GM12878 (cell line): ENCODE measurements around the gene POLK. TPM values are rescaled to one million over a fixed set of nuclear protein-coding genes. Genes with fewer than 3 reads are reported as not detected.
"Not testable (repeated sequence)": the region's sequence is repeated elsewhere in the genome, so short reads cannot be mapped to it uniquely, and the experiment has no call there.

Source experiments
- ATAC-seq: fragments of 200-7000 bp; cut with Tn5 transposase; 3 replicates; pipeline ENCODE4 v1.9.1; 2020; ENCODE audit warnings: mild to moderate bottlenecking, moderate library complexity
- BruUV-seq: library from RNA; stranded (reverse); fragments of 400-500 nt; replicated peaks from 2 replicates; lab custom pipeline; 2021; lab: Mats Ljungman, UMichigan
- CTCF ChIA-PET: fragments of 300-600 bp; sonication (Branson Sonifier 250); formaldehyde crosslinking; extraction: SDS; loops from one replicate; lab custom pipeline; 2021; ENCODE audit warnings: inconsistent platforms; lab: Yijun Ruan, JAX
- POLR2A ChIA-PET: fragments of 350-600 bp; formaldehyde crosslinking; extraction: SDS; loops from one replicate; lab custom pipeline; 2021; ENCODE audit warnings: inconsistent platforms; lab: Charles Lee
- RAD21 ChIA-PET: fragments of 300-600 bp; sonication (Branson Sonifier 250); formaldehyde crosslinking; loops from one replicate; lab custom pipeline; 2023; ENCODE audit warnings: antibody characterized with exemption; ENCODE audit not compliant: unreplicated experiment; lab: Charles Lee
- SMC1A ChIA-PET: fragments of 300-600 bp; sonication (Branson Sonifier 250); formaldehyde crosslinking; loops from one replicate; lab custom pipeline; 2023; ENCODE audit not compliant: unreplicated experiment, uncharacterized antibody; lab: Charles Lee
- DNase-seq: peaks from one replicate; pipeline ENCODE4 v3.0.0-alpha.2; 2011; ENCODE audit warnings: low read depth, low spot score
- FAIRE-seq: peaks from 3 replicates; lab custom pipeline; 2011; peaks lifted over from hg19 to GRCh38; lab: Jason Lieb, UNC
- H2AFZ ChIP-seq: 2 replicates; pipeline ENCODE4 v1.6.0; 2011; ENCODE audit warnings: low read depth, low read length, control low read depth; ENCODE audit not compliant: control insufficient read depth
- H3K27ac ChIP-seq: 2 replicates; pipeline ENCODE4 v1.5.1; 2011; ENCODE audit warnings: control low read depth; ENCODE audit not compliant: control insufficient read depth, insufficient read depth
- H3K27me3 ChIP-seq, 2 experiments: replicated peaks in 1 of 2; 2 replicates each; pipeline versions ENCODE4 v1.6.0 to v1.6.1; 2011; ENCODE audit warnings: low read length in 1 of 2; ENCODE audit not compliant: control insufficient read depth in 2 of 2, insufficient read depth in 2 of 2
- H3K36me3 ChIP-seq, 2 experiments: 2 replicates each; pipeline ENCODE4 v1.5.1; 2011; ENCODE audit warnings: low read length in 1 of 2; ENCODE audit not compliant: control insufficient read depth in 2 of 2, insufficient read depth in 2 of 2
- H3K4me1 ChIP-seq: 2 replicates; pipeline ENCODE4 v1.6.1; 2011; ENCODE audit warnings: mild to moderate bottlenecking, low read length, moderate library complexity, mixed read lengths; ENCODE audit not compliant: control insufficient read depth, insufficient read depth
- H3K4me2 ChIP-seq: 2 replicates; pipeline ENCODE4 v1.6.0; 2011; ENCODE audit warnings: control low read depth; ENCODE audit not compliant: control insufficient read depth, insufficient read depth
- H3K4me3 ChIP-seq: fragments of 200-600 bp; sonication (generic); 2 replicates; pipeline ENCODE4 v1.5.1; 2016
- H3K79me2 ChIP-seq: 2 replicates; pipeline ENCODE4 v1.6.0; 2011; ENCODE audit warnings: low read length; ENCODE audit not compliant: control insufficient read depth, insufficient read depth
- H3K9ac ChIP-seq: 2 replicates; pipeline ENCODE4 v1.8.0; 2011; ENCODE audit warnings: low read length, control low read depth, mixed read lengths; ENCODE audit not compliant: control insufficient read depth, insufficient read depth
- H3K9me3 ChIP-seq: replicated peaks from 3 replicates; pipeline ENCODE4 v1.5.1; 2011; ENCODE audit warnings: mild to moderate bottlenecking, low read length; ENCODE audit not compliant: control insufficient read depth, insufficient read depth
- H4K20me1 ChIP-seq: 2 replicates; pipeline ENCODE4 v1.6.0; 2011; ENCODE audit not compliant: control insufficient read depth, insufficient read depth
- JUNB ChIP-seq: IDR thresholded peaks from 2 replicates; pipeline ENCODE4 v1.6.1; 2016; ENCODE audit warnings: antibody characterized with exemption, mild to moderate bottlenecking
- POLR2AphosphoS5 ChIP-seq: IDR thresholded peaks from 2 replicates; pipeline ENCODE4 v1.6.1; 2011; ENCODE audit warnings: mild to moderate bottlenecking, low read length, inconsistent platforms
- TARDBP ChIP-seq: IDR thresholded peaks from 2 replicates; pipeline ENCODE4 v1.6.1; 2016; ENCODE audit warnings: borderline replicate concordance
- YBX1 ChIP-seq: fragments of 450-650 bp; IDR thresholded peaks from 2 replicates; pipeline ENCODE4 v1.6.1; 2016; ENCODE audit warnings: antibody characterized with exemption
- ZNF217 ChIP-seq: fragments of 450-650 bp; IDR thresholded peaks from 2 replicates; pipeline ENCODE4 v1.6.1; 2017; ENCODE audit warnings: antibody characterized with exemption, mild to moderate bottlenecking
- ZZZ3 ChIP-seq: IDR thresholded peaks from 2 replicates; pipeline ENCODE4 v1.6.1; 2011; ENCODE audit warnings: low read depth; ENCODE audit not compliant: control insufficient read depth, insufficient read length
- WGBS: methylation state at CpG from one replicate; pipeline ENCODE4 v1.1.6; 2016; ENCODE audit warnings: low lambda C conversion rate; ENCODE audit not compliant: insufficient replicate concordance, insufficient coverage; ENCODE audit errors: missing lambda C conversion rate; 5-methylcytosine and 5-hydroxymethylcytosine counted together
- in situ Hi-C: fragments of 300-500 bp; cut with MboI; formaldehyde crosslinking; loops from 9 replicates; pipeline ENCODE4 v1.14.3; 2018; ENCODE audit warnings: mixed read lengths
- intact Hi-C: fragments of 100-400 bp; cut with micrococcal nuclease; formaldehyde crosslinking; loops from one replicate; pipeline ENCODE4 v1.14.2; 2022; ENCODE audit not compliant: unreplicated experiment
- polyA plus RNA-seq, 11 experiments: library from polyadenylated mRNA; depleted of rRNA in 4 of 11; unstranded in 6 of 11; stranded (reverse) in 5 of 11; fragments of >200 nt; fragmentation: Nextera tagmentation in 4 of 11; fragmentation: Illumina TruSeq in 1 of 11; extraction: Ambion mirVana in 4 of 11; extraction: Trizol in 1 of 11; gene quantifications; 1 replicate in 1 of 11; 2 replicates in 10 of 11; pipeline versions ENCODE4 v1.2.1 to v1.2.3, GENCODE V29; 2011 to 2016; ENCODE audit warnings: inconsistent platforms in 2 of 11, missing spikeins in 2 of 11, low read depth in 1 of 11
- total RNA-seq, 4 experiments: library from RNA; depleted of rRNA in 3 of 4; stranded (reverse); fragments of >200 nt in 3 of 4; fragmentation: Illumina TruSeq in 1 of 4; extraction: Trizol in 1 of 4; gene quantifications; 2 replicates each; pipeline versions ENCODE4 v1.2.1 to v1.2.3, GENCODE V29; 2013 to 2021

POLK gene
- total and polyA plus RNA-seq, 10 of the 15 experiments (the other 5 are each of a cell fraction or from before 2014, with no cell fraction given): 10.4 to 47.6 (median 29.0) TPM

DNA sequence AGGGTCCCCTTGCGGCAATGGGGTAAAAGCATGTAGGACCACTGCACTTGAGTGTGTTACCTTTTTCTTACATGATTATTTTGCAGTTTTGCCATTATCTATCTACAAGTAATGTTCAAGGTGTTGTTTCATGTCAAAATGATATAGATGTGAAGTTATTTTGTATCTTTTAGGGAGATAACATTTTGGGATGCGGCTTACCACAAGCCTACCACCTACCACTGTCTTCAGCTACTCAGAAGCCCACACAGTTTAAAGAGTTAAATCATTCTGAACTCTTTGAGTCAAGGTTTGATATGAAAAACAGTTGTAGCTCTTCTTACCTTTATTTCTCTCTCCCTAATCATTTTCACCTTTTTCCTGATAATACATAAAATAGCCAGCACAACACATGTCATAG lies 20.1 kb upstream of the POLK start (continued):
- no peak for TF ChIP-seq TARDBP

DNA sequence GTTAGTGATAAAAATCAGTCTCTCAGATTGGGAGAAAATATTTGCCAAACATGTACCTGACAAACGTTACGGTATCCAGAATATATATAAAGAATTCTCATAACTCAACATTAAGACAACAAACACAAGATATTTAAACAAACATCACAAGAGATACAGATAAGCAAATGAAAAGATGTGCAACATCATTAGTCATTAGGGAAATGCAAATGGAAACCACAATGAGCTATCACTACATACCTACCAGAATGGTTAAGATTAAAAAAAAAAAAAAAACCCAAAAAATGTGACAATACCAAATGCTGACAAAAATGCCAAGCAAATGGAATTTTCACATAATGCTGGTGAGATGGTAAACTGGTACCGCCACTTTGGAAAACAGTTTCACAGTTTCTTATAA lies 15.7 kb upstream of the POLK start:
- ATAC-seq: no peak
- Histone ChIP-seq H3K4me3 (no peak overlapping the region), H3K27me3 (no peaks in the 10 kb centered on the region), H3K4me2 (no peak overlapping the region), H3K4me1 (no peaks in the 10 kb centered on the region), H2AFZ (no peak overlapping the region), H3K27ac (no peak overlapping the region), H3K9ac (no peak overlapping the region), H3K36me3 (peaks cover 13 to 30% of the 10 kb centered on the region in 2 experiments), H3K9me3 (peaks cover 11% of the 10 kb centered on the region; the same call in 2 of the 3 replicates), H4K20me1 (no peaks in the 10 kb centered on the region), H3K79me2 (peaks cover 8% of the 10 kb centered on the region)
- no peak for DNase-seq
- intact Hi-C loops: no loop called here
- FAIRE-seq: no peak
- in situ Hi-C loops: no loop called here
- ChIA-PET CTCF (no interaction called here), RAD21 (no interaction called here), POLR2A (no interaction called here), SMC1A (interaction anchor here (0.5 to 1.4 kb wide), 8 partner anchors 8 to 144 kb away, joined by 3 to 4 read pairs (median 3); no protein-coding TSS in a partner anchor)
- no peak for TF ChIP-seq YBX1
- no peak for TF ChIP-seq ZZZ3
- no peak for TF ChIP-seq POLR2AphosphoS5
- no TSS peak for BruUV-seq
- WGBS: 100% methylated on average over 3 of the region's 3 CpGs

DNA sequence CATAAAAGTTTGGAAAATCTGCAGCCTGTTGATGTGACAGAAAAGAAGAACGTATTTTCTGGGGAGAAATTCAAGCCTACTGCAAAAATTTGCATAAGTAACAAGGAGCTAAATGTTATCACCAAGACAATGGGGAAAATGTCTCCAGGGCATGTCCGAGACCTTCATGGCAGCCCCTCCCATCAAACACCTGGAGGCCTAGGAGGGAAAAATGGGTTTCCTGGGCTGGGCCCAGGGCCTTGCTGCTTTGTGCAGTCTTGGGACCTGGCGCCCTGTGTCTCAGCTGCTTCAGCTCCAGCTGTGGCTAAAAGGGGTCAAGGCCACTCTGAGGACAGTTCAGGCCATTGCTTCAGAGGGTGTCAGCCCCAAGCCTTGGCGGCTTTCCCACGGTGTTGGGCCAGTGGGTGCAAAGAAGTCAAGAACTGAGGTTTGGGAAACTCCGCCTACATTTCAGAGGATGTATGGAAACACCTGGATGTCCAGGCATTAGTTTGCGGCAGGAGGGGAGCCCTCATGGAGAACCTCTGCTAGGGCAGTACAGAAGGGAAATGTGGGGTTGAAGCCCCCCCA lies 13.4 kb upstream of the POLK start:
- intact Hi-C loops: no loop called here
- ChIA-PET CTCF (no interaction called here), RAD21 (no interaction called here), POLR2A (no interaction called here), SMC1A (interaction anchor here (0.6 kb wide), 1 partner anchor 1111 kb away, joined by 3 read pairs; no protein-coding TSS in a partner anchor)
- H3K27me3 ChIP-seq: no peaks in the 10 kb centered on the region
- H3K79me2 ChIP-seq: peaks cover 20% of the 10 kb centered on the region
- 100% methylated on average over 7 of the region's 7 CpGs for WGBS
- no peak overlapping the region for H3K27ac ChIP-seq
- H3K4me2 ChIP-seq: no peak overlapping the region
- BruUV-seq: no TSS peak
- in situ Hi-C loops: no loop called here
- H3K4me3 ChIP-seq: no peak overlapping the region
- ATAC-seq (no peak), DNase-seq (no peak), FAIRE-seq (no peak)
- no peak overlapping the region for H2AFZ ChIP-seq
- no peaks in the 10 kb centered on the region for H3K4me1 ChIP-seq
- TF ChIP-seq ZNF217: no peak
- TF ChIP-seq JUNB: no peak
- peaks cover 11 to 18% of the 10 kb centered on the region in 2 experiments for H3K36me3 ChIP-seq
- H4K20me1 ChIP-seq: no peaks in the 10 kb centered on the region
- H3K9me3 ChIP-seq: peaks cover 11% of the 10 kb centered on the region; the same call in 2 of the 3 replicates
- H3K9ac ChIP-seq: no peak overlapping the region

DNA sequence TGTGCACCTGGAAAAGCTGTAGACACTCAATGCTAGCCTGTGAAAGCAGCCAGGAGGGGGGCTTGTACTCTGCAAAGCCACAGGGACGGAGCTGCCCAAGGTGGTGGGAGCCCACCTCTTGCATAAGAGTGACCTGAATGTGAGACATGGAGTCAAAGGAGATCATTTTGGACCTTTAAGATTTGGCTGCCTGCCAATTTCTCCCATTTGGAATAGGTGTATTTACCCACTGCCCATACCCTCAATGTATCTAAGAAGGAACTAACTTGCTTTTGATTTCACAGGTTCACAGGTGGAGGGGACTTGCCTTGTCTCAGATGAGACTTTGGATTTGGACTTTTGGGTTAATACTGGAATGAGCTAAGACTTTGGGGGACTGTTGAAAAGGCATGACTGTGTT lies 12.8 kb upstream of the POLK start:
- H3K4me3 ChIP-seq, H3K4me2 ChIP-seq, H3K9ac ChIP-seq, in situ Hi-C loops, H3K4me1 ChIP-seq, H3K27me3 ChIP-seq, H3K27ac ChIP-seq, FAIRE-seq, H4K20me1 ChIP-seq, RAD21 ChIA-PET, ATAC-seq, H2AFZ ChIP-seq, DNase-seq, intact Hi-C loops, BruUV-seq: not testable (repeated sequence)
- peaks cover 11% of the 10 kb centered on the region; the same call in 2 of the 3 replicates for H3K9me3 ChIP-seq
- 100% methylated on average over 1 of the region's 1 CpG for WGBS
- H3K79me2 ChIP-seq: peaks cover 25% of the 10 kb centered on the region
- H3K36me3 ChIP-seq: peaks cover 11 to 18% of the 10 kb centered on the region in 2 experiments
- ChIA-PET SMC1A (interaction anchor here (1.0 kb wide), 1 partner anchor 9 kb away, joined by 3 read pairs; no protein-coding TSS in a partner anchor), CTCF (interaction anchor here (0.6 kb wide), 1 partner anchor 39 kb away, joined by 3 read pairs; no protein-coding TSS in a partner anchor), POLR2A (interaction anchor here (0.6 kb wide), 2 partner anchors 25 to 160 kb away, joined by 4 to 6 read pairs; no protein-coding TSS in a partner anchor)
